ENCODE results near the gene PROKR2.

PROKR2 gene

GRCh38 chr20:5282561-5282960 is 34.2 kb downstream of the PROKR2 start:
- no peak for DNase-seq (ENCODE audit: low read depth in 2 of 2)

DNA sequence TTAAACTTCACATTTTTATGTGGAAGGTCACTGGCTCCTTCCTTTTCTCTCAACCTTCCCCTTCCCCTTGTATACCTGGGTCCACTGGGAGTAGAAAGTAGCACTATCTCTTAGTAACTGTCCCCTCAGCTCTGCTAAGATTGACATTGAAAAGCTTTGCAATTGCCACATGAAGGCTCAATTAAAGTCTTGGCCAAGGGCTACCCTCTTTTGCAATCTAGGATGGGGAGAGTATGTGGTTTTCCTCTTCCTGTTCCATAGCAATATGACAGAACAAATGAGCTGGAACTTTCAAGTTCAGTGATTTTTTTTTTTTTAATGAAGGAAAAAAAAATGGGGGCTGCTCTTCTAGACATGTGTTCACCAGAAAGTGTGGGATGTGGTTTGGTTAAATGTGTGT is 37.1 kb downstream of the PROKR2 start:
- DNase-seq (ENCODE audit: low read depth in 2 of 2), result no peak

GRCh38 chr20:5272268-5272667 is 44.5 kb downstream of the PROKR2 start:
- no peak for DNase-seq (ENCODE audit: low read depth in 2 of 2)

- no peak for DNase-seq (ENCODE audit: low read depth in 2 of 2)
Observed at GRCh38 chr20:5270603-5271002, 46.2 kb downstream of the PROKR2 start.

- DNase-seq (ENCODE audit: low read depth in 2 of 2), result no peak
Observed at GRCh38 chr20:5268449-5268848, 48.3 kb downstream of the PROKR2 start.

- DNase-seq (ENCODE audit: low read depth in 2 of 2), result no peak
Observed at GRCh38 chr20:5267092-5267491, 49.7 kb downstream of the PROKR2 start.

All from stimulated activated CD4-positive, alpha-beta T cell treated with anti-CD3 and anti-CD28 coated beads, Interleukin-15, amount 100 ng/mL, for 48 hours (primary cell).